Astrocyte of the spinal cord (primary cell): ENCODE measurements around the gene BIRC2.

Experiments
- DNase-seq: peaks from one replicate; pipeline ENCODE4 v3.0.0; 2011; ENCODE audit warnings: low read depth, low spot score
- H3K4me3 ChIP-seq: 2 replicates; pipeline ENCODE4 v1.5.1; 2011; ENCODE audit warnings: low read depth, mild to moderate bottlenecking, low read length, moderate library complexity
- in situ Hi-C: cut with HindIII; loops from 2 replicates; pipeline ENCODE4 v1.10.0; 2017; ENCODE audit warnings: low sequenced_read_pairs
- TF ChIP-seq, protein P1 (sequence below): IDR thresholded peaks from 2 replicates; pipeline ENCODE4 v1.5.1; 2012; ENCODE audit warnings: low read depth, mild to moderate bottlenecking, low read length, inconsistent platforms

BIRC2 gene

DNA sequence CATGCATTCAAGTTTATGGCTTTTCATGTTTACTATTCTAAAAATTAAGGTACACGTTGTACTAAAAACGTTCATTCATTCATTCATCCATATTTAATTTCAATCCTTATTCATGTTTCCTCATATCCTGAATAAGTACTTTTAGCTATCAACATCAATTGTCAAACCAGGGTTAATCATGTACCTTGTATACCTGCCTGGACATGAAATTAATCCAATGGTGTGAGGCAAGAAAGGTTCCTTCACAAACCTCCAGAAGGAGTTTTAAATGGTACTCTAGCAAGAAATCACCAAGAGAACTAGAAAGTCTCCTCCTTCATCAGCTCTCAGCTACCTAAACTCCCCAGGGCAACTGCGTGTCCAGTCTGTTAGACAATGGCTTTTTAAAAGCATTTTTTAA is 72.2 kb downstream of the BIRC2 start:
- DNase-seq: no peak
- H3K4me3 ChIP-seq: no peak overlapping the region
- TF ChIP-seq, protein P1, sequence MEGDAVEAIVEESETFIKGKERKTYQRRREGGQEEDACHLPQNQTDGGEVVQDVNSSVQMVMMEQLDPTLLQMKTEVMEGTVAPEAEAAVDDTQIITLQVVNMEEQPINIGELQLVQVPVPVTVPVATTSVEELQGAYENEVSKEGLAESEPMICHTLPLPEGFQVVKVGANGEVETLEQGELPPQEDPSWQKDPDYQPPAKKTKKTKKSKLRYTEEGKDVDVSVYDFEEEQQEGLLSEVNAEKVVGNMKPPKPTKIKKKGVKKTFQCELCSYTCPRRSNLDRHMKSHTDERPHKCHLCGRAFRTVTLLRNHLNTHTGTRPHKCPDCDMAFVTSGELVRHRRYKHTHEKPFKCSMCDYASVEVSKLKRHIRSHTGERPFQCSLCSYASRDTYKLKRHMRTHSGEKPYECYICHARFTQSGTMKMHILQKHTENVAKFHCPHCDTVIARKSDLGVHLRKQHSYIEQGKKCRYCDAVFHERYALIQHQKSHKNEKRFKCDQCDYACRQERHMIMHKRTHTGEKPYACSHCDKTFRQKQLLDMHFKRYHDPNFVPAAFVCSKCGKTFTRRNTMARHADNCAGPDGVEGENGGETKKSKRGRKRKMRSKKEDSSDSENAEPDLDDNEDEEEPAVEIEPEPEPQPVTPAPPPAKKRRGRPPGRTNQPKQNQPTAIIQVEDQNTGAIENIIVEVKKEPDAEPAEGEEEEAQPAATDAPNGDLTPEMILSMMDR: no peak
- in situ Hi-C loops: no loop called here

DNA sequence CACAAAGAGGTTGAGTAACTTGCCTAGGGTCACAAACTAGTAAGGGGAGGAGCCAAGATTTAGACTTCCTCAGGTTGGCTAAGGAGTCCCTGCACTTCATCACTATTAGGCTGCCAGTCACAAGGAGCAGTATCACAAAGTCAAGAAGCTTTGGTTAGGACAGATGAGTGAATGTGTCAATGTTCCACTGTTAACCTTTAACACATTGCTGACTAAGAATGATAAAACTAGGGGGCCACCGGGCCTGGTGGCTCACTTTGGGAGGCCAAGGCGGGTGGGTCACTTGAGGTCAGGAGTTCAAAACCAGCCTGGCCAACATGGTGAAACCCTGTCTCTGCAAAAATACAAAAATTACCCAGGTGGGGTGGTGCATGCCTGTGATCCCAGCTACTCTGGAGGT is 73.5 kb downstream of the BIRC2 start:
- no peak for DNase-seq
- in situ Hi-C loops: no loop called here
- H3K4me3 ChIP-seq: no peak overlapping the region
- TF ChIP-seq, protein P1: no peak

DNA sequence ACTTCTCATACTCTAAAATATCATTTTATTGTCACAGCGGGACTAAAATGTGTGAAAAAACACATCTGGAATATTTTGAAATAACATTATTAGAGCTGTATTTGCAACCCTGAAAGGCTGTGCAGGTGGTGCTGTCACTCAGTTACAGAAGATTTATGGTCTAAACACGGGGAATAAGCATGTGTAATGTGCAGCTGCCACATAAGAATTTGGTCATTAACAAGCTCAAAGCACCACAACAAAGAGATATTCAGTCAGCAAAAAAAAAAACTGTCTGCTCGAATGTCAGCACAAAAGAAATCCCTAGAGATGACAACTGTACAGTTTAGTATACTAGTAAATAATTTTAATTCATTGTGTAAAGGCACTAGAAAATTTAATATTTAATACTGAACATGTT is 74.2 kb downstream of the BIRC2 start:
- in situ Hi-C loops: no loop called here
- TF ChIP-seq, protein P1: no peak
- DNase-seq: no peak
- no peak overlapping the region for H3K4me3 ChIP-seq

DNA sequence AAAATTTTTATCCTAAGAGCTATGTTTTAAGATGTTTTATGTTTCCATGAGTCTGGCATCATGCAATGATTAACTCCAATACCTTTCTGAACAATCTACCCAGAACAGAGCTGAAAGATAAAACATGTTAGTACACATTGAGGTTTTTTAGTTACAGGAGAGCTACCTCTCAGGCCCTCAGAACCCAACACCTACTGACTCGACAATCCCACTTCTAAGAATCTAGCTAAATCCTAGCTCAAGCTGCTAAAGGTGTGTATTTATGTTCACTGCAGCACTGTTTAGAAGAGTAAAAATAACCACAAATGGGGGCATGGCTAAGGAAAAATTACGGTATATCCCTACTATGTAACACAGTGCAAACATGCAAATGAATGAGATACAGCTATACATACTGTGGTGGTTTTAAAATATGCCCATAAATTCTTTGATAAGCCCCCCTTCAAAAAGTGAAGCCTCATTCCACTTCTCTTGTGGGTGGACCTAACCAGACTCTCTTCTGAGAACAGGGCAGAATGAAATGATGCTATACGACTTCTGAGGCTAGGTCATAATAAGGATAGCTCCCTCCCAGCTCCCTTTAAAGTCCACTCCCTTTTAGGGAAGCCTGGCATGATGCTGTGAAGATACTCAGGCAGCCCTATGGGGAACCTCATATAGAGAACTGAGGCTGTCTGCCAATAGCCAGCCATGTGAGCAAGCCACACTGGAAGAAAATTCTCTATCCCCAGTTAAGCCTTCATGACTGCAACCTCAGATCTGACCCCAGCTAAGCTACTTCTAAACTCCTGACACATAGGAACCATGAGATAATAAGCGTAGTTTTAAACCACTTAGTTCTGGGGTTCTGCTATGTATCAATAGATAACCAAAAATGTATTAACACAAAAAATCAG is 76.1 kb downstream of the BIRC2 start:
- TF ChIP-seq, protein P1: no peak
- in situ Hi-C loops: no loop called here
- no peak overlapping the region for H3K4me3 ChIP-seq
- DNase-seq: no peak

DNA sequence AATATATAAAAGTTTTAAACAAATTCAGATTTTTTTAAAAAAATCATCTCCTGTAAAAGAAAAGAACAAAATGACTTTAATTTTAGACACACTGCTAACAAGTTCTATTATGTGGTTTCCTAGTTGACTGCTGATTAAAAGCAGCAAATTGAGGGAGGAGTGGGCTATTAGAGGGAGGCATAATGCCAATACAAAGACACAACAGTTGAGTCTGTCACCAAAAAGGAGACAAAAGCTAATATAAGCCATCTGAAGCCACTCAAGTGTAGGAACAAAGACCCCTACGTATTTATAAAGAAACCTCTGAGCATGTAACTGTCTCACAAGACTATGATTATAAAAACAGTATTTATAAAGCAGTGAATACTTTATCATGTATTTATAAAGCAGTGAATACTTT is 76.9 kb downstream of the BIRC2 start:
- in situ Hi-C loops: no loop called here
- DNase-seq: no peak
- TF ChIP-seq, protein P1: no peak
- H3K4me3 ChIP-seq: no peak overlapping the region

DNA sequence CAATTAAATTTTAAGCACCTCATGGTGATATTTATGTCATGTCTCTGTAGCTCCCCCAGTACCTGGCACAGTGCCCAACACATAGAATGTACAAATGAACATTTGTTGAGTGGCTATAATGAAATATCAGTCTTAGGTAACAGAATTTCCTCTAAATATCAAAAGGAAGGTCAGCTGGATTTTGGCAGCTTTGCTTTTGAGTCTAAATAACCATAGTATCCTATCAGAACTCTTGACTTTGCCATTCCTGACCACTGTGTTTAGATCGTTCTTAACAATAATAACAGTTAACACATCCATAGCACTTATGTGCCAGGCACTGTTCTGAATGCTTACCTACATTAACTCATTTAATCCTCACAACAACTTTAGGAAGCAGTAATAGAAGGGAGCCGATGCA is 79.0 kb downstream of the BIRC2 start:
- H3K4me3 ChIP-seq: no peak overlapping the region
- TF ChIP-seq, protein P1: no peak
- in situ Hi-C loops: no loop called here
- DNase-seq: no peak
